ENCODE results near the gene NUDC. TPM values are rescaled to one million over a fixed set of nuclear protein-coding genes. Genes with fewer than 3 reads are reported as not detected.

NUDC gene
- total RNA-seq, 1 experiment from 2014 or later: 161 TPM

DNA sequence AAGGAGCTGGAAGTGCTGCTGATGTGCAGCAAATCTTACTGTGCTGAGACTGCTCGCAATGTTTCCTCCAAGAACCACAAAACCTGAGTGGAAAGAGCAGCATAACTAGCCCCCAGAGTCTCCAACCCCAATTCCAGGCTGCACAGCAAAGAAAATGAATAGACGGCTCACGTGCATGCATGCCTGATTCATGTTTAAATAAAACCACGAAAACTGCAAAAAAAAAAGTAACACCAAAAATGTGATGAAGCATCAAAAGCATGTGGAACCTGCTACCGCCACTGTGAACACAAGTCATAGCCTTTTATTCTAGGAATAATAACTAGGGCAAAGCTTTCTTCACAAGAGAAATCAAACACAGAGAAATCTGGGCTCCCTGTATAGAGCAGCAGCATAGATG lies 62.3 kb downstream of the NUDC start:
- POLR2A ChIA-PET: interaction anchor here (0.7 kb wide), 1 partner anchor 14 kb away, joined by 3 read pairs; no protein-coding TSS in a partner anchor
- Histone ChIP-seq H3K4me1 (ENCODE audit: control insufficient read depth, insufficient read depth, low read length) (no peaks in the 10 kb centered on the region), H3K9me3 (ENCODE audit: control insufficient read depth, insufficient read depth, low read depth, low read length) (no peaks in the 10 kb centered on the region), H3K27me3 (ENCODE audit: control insufficient read depth, insufficient read depth, low read length) (no peaks in the 10 kb centered on the region), H3K36me3 (ENCODE audit: control insufficient read depth, insufficient read depth, low read length) (no peaks in the 10 kb centered on the region), H3K27ac (ENCODE audit: low read length) (no peak overlapping the region), H3K4me3 (ENCODE audit: low read depth in 2 of 2, low read length in 2 of 2) (no peak overlapping the region)
- intact Hi-C loops (cut with micrococcal nuclease; ENCODE audit: unreplicated experiment): no loop called here
- in situ Hi-C loops (cut with HindIII; ENCODE audit: low pct_unique_long_range_greater_than_20kb, low sequenced_read_pairs): no loop called here
- TF ChIP-seq POLR2AphosphoS5 (IDR thresholded peaks at IDR 0.05; ENCODE audit: low read depth, low read length) (no peak), SIN3A (IDR thresholded peaks at IDR 0.05; ENCODE audit: borderline replicate concordance, insufficient read depth, low read depth, low read length) (no peak), TCF7L2 (IDR thresholded peaks at IDR 0.05; ENCODE audit: low read depth, low read length) (no peak)
- TF ChIP-seq, protein P1, sequence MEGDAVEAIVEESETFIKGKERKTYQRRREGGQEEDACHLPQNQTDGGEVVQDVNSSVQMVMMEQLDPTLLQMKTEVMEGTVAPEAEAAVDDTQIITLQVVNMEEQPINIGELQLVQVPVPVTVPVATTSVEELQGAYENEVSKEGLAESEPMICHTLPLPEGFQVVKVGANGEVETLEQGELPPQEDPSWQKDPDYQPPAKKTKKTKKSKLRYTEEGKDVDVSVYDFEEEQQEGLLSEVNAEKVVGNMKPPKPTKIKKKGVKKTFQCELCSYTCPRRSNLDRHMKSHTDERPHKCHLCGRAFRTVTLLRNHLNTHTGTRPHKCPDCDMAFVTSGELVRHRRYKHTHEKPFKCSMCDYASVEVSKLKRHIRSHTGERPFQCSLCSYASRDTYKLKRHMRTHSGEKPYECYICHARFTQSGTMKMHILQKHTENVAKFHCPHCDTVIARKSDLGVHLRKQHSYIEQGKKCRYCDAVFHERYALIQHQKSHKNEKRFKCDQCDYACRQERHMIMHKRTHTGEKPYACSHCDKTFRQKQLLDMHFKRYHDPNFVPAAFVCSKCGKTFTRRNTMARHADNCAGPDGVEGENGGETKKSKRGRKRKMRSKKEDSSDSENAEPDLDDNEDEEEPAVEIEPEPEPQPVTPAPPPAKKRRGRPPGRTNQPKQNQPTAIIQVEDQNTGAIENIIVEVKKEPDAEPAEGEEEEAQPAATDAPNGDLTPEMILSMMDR (IDR thresholded peaks at IDR 0.05): no peak
- TF ChIP-seq, protein P2, sequence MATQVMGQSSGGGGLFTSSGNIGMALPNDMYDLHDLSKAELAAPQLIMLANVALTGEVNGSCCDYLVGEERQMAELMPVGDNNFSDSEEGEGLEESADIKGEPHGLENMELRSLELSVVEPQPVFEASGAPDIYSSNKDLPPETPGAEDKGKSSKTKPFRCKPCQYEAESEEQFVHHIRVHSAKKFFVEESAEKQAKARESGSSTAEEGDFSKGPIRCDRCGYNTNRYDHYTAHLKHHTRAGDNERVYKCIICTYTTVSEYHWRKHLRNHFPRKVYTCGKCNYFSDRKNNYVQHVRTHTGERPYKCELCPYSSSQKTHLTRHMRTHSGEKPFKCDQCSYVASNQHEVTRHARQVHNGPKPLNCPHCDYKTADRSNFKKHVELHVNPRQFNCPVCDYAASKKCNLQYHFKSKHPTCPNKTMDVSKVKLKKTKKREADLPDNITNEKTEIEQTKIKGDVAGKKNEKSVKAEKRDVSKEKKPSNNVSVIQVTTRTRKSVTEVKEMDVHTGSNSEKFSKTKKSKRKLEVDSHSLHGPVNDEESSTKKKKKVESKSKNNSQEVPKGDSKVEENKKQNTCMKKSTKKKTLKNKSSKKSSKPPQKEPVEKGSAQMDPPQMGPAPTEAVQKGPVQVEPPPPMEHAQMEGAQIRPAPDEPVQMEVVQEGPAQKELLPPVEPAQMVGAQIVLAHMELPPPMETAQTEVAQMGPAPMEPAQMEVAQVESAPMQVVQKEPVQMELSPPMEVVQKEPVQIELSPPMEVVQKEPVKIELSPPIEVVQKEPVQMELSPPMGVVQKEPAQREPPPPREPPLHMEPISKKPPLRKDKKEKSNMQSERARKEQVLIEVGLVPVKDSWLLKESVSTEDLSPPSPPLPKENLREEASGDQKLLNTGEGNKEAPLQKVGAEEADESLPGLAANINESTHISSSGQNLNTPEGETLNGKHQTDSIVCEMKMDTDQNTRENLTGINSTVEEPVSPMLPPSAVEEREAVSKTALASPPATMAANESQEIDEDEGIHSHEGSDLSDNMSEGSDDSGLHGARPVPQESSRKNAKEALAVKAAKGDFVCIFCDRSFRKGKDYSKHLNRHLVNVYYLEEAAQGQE (IDR thresholded peaks at IDR 0.05; ENCODE audit: insufficient read depth in 1 of 2, low read depth in 2 of 2, low read length in 1 of 2): no peak
- ATAC-seq: no peak
- no peak for DNase-seq (ENCODE audit: low read depth, low spot score)
- CTCF ChIA-PET: no interaction called here
- BruUV-seq (replicated peaks): no TSS peak

DNA sequence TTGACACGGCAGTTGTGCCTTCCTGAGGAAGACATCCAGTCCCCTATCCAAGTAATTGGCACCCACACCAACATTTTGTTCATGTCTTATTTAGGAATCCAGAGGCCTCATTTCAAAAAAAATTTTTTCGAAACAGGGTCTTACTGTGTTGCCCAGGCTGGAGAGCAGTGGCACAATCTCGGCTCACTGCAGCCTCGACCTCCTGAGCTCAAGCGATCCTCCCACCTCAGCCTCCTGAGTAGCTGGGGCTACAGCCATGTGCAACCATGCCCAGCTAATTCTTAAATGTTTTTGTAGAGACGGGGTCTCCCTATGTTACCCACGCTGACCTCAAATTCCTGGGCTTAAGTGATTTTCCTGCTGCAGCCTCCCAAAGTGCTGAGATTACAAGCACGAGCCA lies 62.7 kb downstream of the NUDC start:
- H3K36me3 ChIP-seq (ENCODE audit: control insufficient read depth, insufficient read depth, low read length): no peaks in the 10 kb centered on the region
- POLR2A ChIA-PET: interaction anchor here (0.7 kb wide), 2 partner anchors 15 to 653 kb away, joined by 3 read pairs; no protein-coding TSS in a partner anchor
- H3K9me3 ChIP-seq (ENCODE audit: control insufficient read depth, insufficient read depth, low read depth, low read length): no peaks in the 10 kb centered on the region
- H3K4me1 ChIP-seq (ENCODE audit: control insufficient read depth, insufficient read depth, low read length): no peaks in the 10 kb centered on the region
- no peak overlapping the region for H3K4me3 ChIP-seq (ENCODE audit: low read depth in 2 of 2, low read length in 2 of 2)
- in situ Hi-C loops (cut with HindIII; ENCODE audit: low pct_unique_long_range_greater_than_20kb, low sequenced_read_pairs): no loop called here
- no TSS peak for BruUV-seq (replicated peaks)
- no peak overlapping the region for H3K27ac ChIP-seq (ENCODE audit: low read length)
- no peaks in the 10 kb centered on the region for H3K27me3 ChIP-seq (ENCODE audit: control insufficient read depth, insufficient read depth, low read length)
- CTCF ChIA-PET: no interaction called here
- TF ChIP-seq, protein P2 (IDR thresholded peaks at IDR 0.05; ENCODE audit: insufficient read depth in 1 of 2, low read depth in 2 of 2, low read length in 1 of 2): no peak
- TF ChIP-seq SIN3A (IDR thresholded peaks at IDR 0.05; ENCODE audit: borderline replicate concordance, insufficient read depth, low read depth, low read length) (no peak), POLR2AphosphoS5 (IDR thresholded peaks at IDR 0.05; ENCODE audit: low read depth, low read length) (no peak), TCF7L2 (IDR thresholded peaks at IDR 0.05; ENCODE audit: low read depth, low read length) (no peak)
- TF ChIP-seq, protein P1 (IDR thresholded peaks at IDR 0.05): no peak
- no peak for ATAC-seq
- intact Hi-C loops (cut with micrococcal nuclease; ENCODE audit: unreplicated experiment): no loop called here
- DNase-seq (ENCODE audit: low read depth, low spot score): no peak

Data from Panc1 (cell line).